NCI-H187 (cell line): Measurements from ENCODE around the gene DPP6.

Experiments used
- DNase-seq, 2 experiments: peaks; one replicate each; lab custom pipeline; 2025; lab: John Stamatoyannopoulos, UW

DPP6 gene

DNA sequence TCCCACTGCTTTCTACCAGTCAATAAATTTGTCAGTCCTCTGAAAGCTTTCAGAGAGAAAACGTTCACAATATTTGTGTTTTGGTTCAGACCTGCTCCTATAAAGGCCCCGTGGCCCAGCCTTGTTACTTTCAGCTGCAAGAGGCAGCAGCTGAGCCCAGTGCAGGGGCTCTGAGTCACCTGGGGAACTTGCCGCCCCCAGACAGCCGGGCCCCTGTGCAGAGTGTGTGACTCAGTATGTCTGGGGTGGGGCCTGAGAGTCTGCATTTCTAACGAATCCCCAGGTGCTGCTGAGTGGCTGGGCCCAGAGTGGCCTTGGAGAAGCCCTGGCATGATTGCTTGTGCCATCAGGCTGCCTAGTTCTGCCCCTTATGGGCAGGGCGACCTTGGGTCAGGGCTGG lies 647.2 kb downstream of the DPP6 start:
- DNase-seq = no peak

DNA sequence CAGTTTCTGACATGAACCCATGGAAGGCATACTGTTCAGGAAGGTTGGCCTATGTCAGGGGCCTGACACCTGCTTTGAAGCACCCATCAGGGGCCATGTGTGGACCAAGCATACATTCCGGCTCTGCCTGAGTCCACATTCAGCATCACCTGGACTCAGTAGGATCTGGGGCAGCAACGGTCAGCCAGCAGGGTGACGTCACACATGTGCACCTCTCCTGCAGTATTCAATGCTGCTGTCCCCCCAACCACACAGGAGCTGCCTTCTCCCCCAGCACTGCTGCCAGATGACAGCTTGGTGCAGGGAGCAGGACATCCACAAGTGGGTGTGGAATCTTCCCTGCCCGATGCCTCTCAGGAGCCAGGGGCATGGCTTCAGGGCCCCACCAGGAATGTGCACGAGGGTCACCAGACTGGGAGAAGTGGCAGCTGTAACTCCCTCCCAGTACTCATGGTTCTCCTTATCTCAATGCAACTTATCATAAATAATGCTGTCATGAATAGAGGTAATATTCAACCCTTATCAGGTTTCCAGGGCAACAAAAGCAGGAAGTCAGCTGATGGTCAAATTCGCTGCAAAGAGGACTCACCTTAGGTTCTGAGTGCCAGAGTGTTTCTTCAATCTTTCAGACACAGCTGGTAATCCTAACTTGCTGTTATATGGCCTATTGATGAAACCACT lies 657.8 kb downstream of the DPP6 start:
- no peak for DNase-seq

DNA sequence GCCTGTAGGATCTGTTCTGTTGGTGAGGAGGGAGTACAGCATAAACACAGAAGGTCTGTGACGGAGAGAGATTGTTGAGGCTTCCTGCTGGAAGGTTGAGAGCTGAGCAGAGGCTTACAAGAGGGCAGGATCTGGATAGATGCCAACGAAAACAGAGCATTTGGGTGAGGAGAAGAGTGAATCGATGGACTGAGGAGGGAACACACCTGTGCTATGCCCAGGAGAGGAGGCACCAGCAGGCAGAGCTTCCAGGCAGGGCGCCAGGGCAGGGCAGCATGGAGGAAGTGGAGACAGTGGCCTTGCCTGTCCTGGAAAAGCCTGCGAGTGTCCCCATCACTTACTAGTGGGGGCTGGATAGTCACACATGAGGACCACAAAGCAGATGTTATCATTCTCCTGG lies 667.8 kb downstream of the DPP6 start:
- no peak for DNase-seq

DNA sequence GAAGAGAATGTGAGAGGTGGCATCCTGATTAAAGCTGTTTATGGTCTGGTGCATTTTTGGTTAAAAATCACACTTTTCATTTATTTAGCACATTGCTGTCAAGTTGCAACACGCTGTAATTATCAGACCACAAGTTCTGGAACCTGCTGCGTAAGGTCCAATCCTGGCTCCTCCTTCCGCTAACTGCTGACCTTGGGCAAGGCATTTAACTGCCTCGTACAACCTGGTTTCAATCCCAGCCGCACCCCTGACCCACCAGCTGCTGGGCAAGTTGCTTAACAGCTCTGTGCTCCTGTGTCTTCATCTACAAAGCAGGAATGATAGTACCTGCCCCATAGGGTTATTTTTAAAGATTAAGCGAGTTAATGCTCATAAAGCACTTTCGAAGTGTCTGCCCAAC lies 668.9 kb downstream of the DPP6 start:
- no peak for DNase-seq

DNA sequence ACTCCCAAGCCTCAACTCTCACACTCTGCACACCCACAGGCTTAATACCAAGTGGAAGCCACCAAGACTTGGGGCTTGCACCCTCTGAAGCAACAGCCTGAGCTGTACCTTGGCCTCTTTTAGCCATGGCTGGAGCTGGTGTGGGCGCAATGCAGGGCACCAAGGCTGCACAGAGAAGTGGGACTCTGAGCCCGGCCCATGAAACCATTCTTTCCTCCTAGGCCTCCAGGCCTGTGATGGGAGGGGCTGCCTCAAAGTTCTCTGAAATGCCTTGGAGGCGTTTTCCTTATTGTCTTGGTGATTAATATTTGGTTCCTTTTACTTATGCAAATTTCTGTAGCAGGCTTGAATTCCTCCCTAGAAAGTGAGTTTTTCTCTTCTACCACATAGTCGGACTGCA lies 674.2 kb downstream of the DPP6 start:
- DNase-seq = no peak

DNA sequence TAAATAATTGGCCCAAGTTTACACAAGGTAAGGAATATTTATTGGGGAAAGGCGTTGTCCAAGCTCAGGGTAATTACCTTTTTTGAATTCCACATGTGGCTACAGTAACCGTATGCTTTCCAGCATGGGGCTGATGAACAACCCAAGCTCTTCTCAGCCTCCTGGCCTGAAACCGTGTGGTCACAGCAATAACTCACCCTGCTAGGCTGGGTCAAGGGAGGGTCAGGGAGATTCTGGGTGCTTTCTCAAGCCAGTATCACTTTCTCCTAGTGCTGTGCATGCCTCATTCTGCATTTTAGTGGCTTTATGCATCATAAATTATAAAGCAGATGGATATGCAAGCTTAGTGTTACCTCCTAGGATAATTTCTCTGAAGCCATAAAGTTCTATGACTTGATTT lies 676.9 kb downstream of the DPP6 start:
- no peak for DNase-seq

DNA sequence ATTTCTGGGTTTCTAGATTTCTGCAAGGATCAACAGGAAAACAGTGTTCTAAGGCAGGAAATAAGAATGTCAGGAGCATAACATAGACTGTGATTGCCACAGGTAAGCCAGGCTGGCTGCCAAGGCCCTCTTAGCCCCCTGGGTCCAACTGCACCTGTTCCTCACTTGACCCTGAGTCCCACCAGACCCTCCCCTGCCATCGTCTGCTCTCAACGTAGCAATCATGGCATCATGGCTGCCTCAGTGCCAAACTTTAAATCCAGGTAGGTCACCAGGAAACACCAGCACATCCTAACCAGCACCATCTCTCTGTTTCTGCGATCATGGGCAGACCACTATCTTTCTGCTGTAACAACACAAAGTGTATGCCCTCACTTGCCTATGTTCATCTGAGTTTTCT lies 683.6 kb downstream of the DPP6 start:
- no peak for DNase-seq

DNA sequence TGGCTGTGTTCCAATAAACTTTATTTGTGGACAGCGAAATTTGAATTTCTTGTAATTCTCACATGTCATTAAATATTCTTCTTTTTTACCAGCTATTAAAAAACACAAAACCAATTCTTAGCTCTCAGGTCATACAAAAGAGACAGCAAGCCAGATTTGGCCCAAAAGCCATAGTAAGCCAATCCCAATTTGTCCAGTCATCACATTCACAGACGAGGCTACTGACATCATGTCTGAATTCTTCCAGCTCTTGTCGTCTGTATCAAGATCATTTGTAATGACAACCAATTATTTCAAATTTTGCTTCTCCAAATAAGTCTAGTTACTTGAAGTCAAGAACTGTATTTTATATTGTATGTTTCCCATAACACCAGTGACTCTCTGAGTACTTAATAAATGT lies 684.2 kb downstream of the DPP6 start:
- DNase-seq = no peak

DNA sequence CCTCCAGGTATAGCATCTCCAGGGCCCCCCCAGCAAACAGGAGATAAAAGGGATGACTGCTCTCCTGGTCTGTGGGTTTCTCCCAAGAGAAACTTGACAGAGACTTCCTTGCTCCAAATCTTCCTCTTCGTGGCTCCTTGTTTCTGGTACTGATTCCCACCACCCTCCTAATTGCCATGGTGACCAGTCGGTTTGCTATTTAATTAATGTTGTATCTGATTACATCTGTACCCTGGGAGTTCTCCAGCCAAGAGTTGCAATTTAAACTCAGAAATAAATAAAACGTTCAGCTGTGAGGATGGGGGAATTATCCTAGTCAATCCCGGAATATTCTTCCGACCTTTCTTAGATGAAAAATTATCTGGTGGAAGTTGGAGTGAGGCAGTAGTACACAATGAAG lies 686.0 kb downstream of the DPP6 start:
- no peak for DNase-seq

DNA sequence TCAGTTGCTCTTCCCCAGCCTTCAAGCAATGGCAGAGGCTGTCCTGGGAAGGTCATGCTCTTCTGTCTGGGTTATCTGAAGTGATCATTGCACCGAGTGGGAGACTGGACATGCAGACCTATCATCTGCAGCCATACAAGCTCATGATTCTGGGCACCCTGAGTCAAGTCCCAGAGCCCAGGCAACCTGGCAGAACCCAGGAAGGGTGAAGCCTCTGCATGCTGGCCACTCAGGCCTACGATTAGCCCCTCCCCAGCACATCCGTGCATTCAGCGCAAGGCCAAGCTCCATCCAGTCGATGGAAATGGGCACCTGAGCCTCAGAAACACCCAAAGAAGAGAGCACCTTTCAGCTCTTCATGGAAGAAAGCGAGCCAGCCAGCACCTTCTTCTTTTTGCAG lies 688.9 kb downstream of the DPP6 start:
- DNase-seq = no peak

DNA sequence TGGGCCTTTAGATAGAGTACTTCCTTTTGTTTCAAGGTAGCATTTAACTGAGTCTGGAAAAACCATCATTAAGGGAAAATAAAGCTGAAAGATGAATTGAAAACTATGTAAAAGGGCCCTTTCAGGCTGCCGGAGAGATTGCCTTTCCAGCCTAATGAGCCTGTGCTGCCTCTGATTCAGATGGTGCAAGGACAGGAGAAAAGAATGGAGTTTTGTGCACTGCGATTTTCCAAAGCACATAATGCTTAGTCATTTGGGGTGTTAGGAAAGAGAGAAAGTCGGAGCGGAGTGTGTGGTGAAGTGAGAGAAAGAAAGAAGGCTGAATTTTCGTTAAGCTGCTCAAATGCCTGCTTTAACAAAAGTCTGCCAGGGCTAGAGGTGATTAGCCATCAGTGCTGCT lies 691.0 kb downstream of the DPP6 start:
- DNase-seq = no peak

DNA sequence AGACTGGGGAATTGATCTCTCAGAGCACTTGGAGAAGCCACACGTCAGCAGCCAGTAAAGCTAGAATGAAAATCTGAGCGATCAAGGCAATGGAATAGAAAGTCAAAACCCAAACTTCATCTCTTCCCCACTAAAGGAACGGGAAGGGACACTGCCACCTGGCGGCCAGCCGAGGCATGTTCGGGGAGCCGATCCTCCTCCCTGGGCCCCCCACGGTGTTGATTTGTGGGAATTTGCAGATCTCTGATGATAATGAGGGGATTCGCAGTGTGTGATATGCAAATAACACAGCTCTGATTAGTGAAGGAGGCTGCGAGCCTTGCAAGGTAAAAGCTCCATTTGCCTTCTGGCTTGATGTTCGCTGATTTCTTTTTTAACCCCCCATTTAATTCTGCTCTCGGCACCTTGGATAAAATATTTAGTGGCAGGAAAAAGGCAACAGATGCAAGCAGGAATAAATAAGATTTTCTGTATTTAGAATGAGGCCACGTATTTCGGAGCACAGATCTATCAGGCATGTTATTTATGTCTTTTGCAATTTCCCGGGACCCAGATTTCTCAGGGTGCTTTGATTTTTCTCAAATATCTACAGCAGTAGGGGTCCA lies 692.2 kb downstream of the DPP6 start:
- DNase-seq = no peak

DNA sequence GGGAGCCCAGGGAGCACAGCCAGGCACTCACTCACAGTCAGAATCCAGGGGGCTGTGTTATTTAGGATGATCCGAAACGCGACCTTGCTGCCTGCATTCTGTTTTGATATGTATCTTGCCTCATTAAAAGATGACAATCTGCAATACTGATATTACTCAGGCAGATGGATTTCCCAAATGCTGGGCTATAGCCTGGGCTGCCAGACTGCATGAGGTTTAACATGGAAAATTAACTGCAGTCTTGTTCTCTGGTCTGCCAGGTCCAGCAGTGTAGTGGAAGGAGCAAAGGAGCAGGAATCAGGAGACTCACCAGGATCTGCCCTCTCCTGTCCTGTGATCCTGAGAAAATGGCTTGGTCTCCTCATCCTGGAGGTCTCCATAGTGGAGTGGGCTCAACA lies 692.7 kb downstream of the DPP6 start:
- no peak for DNase-seq

DNA sequence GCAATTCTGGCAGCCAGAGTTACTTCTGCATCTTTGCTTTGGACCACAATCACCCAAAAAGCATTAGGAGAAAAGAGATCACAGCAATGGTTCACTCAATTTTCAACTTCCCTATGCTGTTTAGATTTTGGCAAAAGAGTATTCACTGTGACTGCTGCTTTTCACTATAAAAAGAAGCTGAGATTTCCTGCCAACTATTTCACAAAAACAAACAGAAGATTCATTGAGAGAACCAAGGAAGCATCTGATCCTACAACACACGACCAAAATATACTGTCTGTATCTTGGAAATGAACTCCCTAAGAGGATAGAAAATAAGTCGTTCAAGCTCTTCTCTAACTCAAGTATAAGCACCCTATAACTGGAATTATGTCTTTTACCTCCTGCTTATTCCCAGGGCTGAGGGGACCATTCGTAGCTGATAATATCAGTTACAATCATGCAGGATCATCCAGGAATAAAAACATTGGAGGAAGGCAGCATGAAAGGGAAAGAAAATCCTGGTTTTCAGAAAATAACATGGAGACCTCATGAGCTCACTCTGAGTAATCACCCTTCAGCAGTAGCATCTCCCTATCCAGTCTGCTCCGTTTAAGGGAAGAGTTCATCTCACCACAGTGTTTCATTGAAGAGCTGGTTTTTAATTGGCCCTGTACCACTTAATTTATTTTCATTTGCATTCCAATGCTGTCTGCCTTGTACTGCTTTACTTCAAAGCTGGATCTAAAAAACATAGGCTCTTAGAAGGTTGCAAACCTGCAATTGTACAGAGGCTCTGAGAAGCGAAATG lies 694.6 kb downstream of the DPP6 start:
- DNase-seq = no peak

DNA sequence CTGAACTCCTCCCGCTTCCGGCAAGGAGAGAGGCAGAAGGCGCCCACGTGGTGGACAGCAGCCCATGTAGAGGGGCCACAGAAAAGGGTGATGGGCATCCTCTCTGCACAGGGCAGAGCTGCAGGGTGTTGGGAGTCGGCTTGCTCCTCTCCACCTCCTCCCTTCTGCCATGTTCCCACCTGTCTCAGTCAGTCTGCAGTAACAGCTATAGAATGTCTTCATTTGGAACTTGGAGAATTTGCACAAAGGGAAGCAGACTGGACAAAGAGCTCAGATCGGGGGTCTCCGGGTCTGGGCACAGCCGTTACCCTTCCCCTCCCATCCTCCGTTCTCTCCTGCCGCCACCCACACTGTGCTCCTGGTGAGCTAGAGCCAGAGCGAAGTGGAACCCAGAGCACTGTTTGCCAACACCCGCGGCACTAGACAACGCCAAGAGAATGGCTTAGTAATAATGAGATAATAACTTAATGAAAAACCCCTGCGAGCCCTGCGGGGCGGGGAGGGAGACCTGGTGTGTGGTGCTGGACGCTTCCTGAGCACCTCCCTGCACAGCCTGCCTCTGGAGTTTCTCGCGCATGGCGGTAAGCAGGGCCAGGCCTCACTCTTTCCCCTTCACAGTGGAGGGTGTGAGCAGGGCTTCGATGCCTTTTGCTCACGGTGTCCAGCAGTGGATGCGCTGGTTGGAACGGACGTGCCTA lies 696.0 kb downstream of the DPP6 start:
- no peak for DNase-seq

DNA sequence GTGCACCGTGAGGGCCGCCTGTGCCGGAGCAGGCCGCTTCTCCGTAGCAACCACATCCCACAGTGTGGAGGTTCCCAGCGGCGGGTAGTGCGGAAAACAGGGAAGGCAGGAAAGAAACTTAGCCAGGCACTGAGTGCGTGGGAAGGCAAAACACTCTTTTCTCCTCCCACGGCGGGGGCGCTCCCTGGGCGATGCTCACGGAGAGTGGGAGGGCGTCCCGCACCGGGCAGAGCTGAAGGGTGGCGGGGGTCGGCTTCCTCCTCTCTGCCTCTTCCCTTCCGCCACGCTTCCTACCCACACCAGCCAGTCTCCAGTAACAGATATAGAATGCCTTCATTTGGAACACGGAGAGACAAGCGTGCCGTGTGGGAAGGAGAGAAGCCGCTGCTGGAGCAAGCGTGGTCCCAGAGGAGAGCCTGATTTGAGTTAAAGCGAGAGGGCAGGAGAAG lies 698.2 kb downstream of the DPP6 start:
- DNase-seq = no peak

DNA sequence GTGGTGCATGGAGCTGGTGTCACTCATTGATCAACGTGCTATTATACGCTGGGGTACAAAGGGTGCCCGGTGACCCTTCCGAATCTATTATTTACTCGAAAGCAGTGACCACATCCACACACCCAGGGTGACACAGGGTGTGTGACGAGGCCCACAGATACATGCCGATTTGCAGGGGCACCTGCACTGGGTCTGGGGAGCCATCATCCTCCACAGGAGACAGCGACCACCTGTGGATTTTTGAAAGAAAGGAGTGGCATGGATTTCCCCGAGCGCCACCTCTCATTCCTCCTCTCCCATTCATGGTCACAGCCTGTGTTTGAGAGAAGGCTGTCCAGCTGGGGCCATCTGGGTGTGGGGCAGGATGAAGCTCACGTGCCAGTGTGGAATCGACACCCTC lies 701.0 kb downstream of the DPP6 start:
- no peak for DNase-seq

DNA sequence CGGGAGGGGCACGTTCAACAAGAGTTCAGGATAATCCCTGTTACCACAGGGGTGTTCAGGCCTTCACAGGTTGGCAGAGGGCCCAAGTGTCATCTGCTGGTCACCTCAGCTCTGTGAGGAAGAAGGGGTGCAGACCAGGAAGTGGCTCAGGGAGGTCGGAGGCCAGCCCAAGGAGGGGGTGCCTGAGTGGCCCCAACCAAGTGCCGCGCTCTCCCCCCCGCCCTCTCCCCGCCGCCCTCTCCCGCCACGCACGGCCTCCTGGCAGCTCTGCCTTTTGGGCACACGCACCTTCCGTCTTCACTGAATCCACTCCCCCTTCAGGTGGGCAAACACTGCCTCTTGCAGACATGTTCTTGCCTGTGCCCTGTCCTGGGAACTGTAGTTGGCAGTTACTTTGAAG lies 705.6 kb downstream of the DPP6 start:
- no peak for DNase-seq

DNA sequence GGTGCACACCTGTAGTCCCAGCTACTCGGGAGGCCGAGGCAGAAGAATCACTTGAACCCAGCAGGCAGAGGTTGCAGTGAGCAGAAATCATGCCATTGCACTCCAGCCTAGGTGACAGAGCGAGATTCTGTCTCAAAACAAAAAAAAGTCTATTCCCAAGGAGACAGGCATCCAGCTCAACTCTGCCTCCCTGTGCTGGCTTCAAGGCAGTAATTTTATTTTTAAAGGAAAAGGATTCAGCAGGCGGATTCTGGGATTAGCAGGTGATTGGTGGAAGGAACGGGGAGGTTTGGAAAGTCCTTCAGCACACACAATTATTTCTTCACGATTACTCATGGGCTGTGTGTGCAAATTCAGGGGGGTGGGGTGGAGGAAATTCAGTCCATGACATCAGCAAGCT lies 707.8 kb downstream of the DPP6 start:
- no peak for DNase-seq

DNA sequence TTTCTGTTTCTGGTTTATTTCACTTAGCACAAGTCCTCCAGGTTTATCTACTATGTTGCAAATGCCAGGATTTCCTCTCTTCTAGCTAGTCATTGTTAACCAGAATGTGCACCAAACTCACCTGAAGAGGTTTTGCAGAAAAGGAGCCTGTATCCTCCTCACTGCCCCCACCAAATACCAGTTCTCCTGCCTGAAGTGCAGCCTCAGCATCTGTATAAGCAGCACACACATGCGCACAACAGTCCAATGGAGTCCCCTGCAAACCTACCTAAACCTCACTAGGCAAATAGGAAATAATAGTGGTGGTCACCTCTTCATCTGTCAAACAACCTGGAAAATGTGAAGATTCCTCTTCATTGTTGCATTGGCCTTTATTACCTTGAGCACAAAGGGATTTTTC lies 712.9 kb downstream of the DPP6 start:
- DNase-seq = no peak

DNA sequence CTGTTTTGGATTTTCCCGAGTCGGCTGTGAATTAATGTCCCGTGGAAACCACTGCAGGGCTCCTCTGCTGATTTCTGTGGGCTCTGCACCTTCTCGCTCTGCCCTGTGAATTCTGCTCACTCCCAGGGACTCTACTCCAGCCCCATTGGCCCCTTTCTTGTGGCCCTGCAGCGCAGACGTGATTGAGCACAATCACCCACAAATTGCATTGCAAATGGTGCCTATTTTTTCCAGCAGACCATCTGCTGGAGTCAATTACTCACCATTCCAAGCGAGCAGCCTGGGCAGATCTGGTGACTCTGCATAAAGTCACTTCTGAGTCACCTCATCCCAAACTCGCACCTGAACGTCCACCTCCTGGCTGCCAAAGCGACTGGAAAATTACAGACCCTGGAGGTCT lies 714.9 kb downstream of the DPP6 start:
- no peak for DNase-seq

DNA sequence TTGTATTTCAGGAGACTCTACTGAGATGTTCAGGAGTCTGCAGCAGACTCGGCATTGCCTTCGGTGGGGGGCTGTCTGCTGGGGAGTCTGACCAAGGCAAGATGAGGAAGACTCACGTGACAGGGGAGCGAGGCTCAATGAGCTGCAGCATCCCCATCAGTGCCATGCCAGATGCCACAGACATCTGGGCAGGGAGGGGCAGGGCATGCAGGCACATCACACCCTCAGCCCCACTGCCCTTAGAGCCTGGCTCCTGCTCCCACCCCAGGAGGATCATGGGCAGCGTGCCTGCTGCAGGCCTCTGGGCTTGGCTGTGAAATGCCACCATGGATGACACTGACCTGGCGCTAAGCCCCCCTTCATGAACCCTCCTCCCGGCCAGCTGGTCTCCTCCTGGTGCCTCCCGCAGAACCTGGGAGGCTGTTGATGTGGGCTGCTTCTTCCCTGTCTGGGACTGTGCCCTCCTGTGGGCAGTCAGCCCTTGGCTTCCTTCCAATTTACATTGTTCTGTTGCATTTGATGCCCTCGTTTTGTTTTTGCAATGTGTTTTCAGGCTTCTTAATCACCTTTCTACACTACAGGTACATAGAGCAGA lies 715.7 kb downstream of the DPP6 start:
- no peak for DNase-seq
